ENCODE data around the gene NBEA.

DNA sequence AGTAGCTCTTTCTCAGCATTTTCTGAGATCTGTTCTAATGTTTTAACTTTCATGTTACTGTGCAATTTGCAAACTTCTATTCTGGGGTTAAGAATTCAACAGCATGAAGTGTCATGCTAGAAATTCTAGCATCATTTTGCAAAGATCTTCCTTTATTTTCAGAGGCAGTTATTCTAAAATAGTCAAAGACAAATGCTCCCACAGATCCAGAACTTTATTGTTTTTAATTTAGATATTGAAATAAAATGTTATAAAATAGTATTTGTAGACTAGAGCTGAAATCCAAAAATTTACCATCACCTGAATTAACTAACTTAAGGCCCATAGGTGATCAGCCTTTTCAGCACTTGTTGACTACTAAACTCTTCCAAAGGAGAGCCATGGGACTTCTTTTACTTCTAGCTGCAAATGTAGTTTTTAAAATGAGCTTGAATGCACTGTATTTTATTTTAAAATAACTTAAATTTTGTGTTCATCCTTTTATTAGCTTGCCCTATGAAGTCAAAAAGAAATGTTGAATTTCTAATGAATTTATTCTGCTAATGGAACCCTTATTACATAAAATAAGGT lies 531.2 kb downstream of the NBEA start:
- TF ChIP-seq, protein P1, sequence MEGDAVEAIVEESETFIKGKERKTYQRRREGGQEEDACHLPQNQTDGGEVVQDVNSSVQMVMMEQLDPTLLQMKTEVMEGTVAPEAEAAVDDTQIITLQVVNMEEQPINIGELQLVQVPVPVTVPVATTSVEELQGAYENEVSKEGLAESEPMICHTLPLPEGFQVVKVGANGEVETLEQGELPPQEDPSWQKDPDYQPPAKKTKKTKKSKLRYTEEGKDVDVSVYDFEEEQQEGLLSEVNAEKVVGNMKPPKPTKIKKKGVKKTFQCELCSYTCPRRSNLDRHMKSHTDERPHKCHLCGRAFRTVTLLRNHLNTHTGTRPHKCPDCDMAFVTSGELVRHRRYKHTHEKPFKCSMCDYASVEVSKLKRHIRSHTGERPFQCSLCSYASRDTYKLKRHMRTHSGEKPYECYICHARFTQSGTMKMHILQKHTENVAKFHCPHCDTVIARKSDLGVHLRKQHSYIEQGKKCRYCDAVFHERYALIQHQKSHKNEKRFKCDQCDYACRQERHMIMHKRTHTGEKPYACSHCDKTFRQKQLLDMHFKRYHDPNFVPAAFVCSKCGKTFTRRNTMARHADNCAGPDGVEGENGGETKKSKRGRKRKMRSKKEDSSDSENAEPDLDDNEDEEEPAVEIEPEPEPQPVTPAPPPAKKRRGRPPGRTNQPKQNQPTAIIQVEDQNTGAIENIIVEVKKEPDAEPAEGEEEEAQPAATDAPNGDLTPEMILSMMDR (IDR thresholded peaks at IDR 0.05), result no peak
- TF ChIP-seq RNF2 (IDR thresholded peaks at IDR 0.05; ENCODE audit: borderline replicate concordance, low read depth), result no peak
- TF ChIP-seq MAZ (IDR thresholded peaks at IDR 0.05; ENCODE audit: borderline replicate concordance, low read depth, low read length), result no peak

Measured in A549 (cell line).